Stimulated activated memory B cell treated with anti-CD40 and anti-IgM and Interleukin-4, amounts not matched to agents 10 μg/mL and 1 μg/mL and 100 μg/mL, for 72 hours (primary cell): Measurements from ENCODE around the gene SLC35F3.
"Not testable (repeated sequence)": the region's sequence is repeated elsewhere in the genome, so short reads cannot be mapped to it uniquely, and the experiment has no call there.

Experiments
- ATAC-seq: fragments of 150-1000 bp; cut with Tn5 transposase; 2 replicates; pipeline ENCODE4 v1.10.0; 2021
- H3K27ac Mint-ChIP-seq: one replicate; pipeline ENCODE4 v1.8.0; 2022; ENCODE audit warnings: mild to moderate bottlenecking, mixed read lengths
- H3K27me3 Mint-ChIP-seq: one replicate; pipeline ENCODE4 v1.8.0; 2022; ENCODE audit warnings: mixed read lengths
- H3K36me3 Mint-ChIP-seq: one replicate; pipeline ENCODE4 v1.8.0; 2022; ENCODE audit warnings: mixed read lengths
- H3K4me1 Mint-ChIP-seq: one replicate; pipeline ENCODE4 v1.8.0; 2022; ENCODE audit warnings: mixed read lengths
- H3K4me3 Mint-ChIP-seq: one replicate; pipeline ENCODE4 v1.8.0; 2022; ENCODE audit warnings: mild to moderate bottlenecking, moderate library complexity, mixed read lengths
- H3K9me3 Mint-ChIP-seq: one replicate; pipeline ENCODE4 v1.8.0; 2022; ENCODE audit warnings: mixed read lengths

SLC35F3 gene

DNA sequence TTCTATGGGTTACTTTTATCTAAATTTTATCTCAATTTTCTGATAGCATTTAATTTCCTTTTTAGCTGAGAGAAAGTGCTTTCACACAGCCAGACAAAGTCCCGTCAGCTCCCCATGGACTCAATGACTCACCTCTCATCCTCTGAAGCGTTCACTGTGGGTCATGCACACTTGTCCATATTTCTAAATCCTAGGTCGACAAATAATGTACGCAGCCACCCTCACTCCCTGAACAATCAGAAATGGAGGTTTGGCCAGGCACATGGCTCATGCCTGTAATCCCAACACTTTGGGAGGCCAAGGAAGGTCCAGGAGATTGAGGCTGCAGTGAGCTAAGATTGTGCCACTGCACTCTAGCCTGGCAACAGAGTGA, 426.4 kb downstream of the SLC35F3 start:
- peak overlapping the region; percentile 29 for H3K27ac Mint-ChIP-seq

DNA sequence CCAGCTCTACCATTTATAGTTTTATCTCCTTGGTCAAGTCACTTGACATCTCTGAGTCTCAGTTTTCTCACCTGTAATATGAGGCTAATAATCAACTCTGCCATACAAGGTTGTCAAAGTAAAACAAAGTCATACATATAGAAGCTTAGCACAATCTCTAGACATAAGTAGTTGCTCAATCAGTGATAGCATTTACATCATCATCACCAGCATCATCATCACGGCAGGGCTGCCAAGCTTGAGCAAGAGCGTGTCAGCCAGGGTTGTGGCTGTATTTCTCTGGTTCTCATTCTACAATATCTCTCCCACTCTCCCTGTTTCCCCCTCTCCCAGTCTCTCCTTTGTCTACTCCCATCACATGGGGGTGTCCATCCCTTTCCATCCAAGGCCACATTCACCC, 427.0 kb downstream of the SLC35F3 start:
- ATAC-seq, result no peak
- Mint-ChIP-seq H3K4me1 (peaks cover 18% of the 10 kb centered on the region), H3K9me3 (peaks cover 8% of the 10 kb centered on the region), H3K27me3 (peaks cover 23% of the 10 kb centered on the region), H3K36me3 (peaks cover 5% of the 10 kb centered on the region), H3K4me3 (no peak overlapping the region), H3K27ac (no peak overlapping the region)

More for the DNA sequence above, 426.4 kb downstream of the SLC35F3 start:
- no peak for ATAC-seq
- peaks cover 25% of the 10 kb centered on the region for H3K4me1 Mint-ChIP-seq
- H3K27me3 Mint-ChIP-seq, result peaks cover 30% of the 10 kb centered on the region
- peak overlapping the region; percentile 24 for H3K4me3 Mint-ChIP-seq
- peaks cover 5% of the 10 kb centered on the region for H3K36me3 Mint-ChIP-seq
- peaks cover 4% of the 10 kb centered on the region for H3K9me3 Mint-ChIP-seq

DNA sequence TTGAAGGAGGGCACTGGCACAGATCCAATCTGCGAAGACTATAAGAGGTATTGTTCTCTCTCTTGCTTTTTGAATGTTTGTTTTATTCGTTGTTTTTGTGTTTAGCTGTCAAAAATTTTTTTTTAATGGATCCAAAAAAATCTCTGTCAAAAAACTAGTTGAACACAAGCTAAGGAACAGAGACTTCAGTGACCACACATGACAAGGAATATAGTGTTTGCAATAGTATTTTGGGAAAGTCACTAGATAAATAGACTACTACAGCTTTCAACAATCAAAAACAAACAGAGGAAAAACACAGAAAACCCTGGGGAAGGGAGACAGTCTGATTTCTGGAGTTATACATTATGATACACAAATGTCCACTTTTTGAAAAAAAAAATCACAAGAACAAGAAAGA, 431.9 kb downstream of the SLC35F3 start:
- Mint-ChIP-seq H3K4me3 (no peak overlapping the region), H3K4me1 (no peaks in the 10 kb centered on the region), H3K36me3 (peaks cover 5% of the 10 kb centered on the region), H3K27me3 (peaks cover 21% of the 10 kb centered on the region), H3K27ac (no peak overlapping the region), H3K9me3 (peaks cover 23% of the 10 kb centered on the region)
- ATAC-seq, result no peak

DNA sequence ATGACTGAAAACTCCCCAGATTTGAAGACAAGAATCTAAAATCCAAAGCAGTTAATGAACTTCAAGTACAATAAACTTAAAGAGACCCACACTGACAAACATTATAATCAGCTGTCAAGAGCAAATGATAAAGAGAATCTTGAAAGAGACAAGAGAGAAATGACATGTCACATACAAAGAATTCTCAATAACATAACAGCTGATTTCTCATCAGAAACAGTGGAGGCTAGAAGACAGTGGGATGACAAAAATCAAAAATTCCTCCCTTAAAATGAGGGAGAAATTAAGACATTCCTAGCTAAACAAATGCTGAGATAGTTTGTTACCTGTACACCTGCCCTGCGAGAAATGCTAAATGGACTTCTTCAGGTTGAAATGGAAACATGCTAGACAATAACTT, 432.8 kb downstream of the SLC35F3 start:
- Mint-ChIP-seq H3K9me3 (peaks cover 20% of the 10 kb centered on the region), H3K27ac (no peak overlapping the region), H3K36me3 (peaks cover 5% of the 10 kb centered on the region), H3K4me1 (no peaks in the 10 kb centered on the region), H3K4me3 (no peak overlapping the region), H3K27me3 (peaks cover 13% of the 10 kb centered on the region)
- ATAC-seq, result no peak

DNA sequence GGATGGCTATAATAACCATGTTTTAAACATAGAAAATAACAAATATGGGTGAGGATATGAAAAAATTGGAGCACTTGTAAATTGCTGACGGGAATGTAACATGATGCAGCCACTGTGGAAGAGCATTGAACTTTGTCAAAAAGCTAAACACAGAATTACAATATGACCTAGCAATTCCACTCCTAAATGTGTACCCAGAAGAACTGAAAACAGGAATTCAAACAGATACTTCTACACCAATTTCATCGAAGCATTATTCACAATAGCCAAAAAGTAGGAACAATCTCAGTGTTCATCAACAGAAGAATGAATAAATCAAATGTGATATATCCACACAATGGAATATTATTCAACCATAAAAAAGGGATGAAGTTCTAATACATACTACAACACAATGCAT, 436.1 kb downstream of the SLC35F3 start:
- peaks cover 20% of the 10 kb centered on the region for H3K9me3 Mint-ChIP-seq
- no peaks in the 10 kb centered on the region for H3K27me3 Mint-ChIP-seq
- no peak for ATAC-seq
- no peak overlapping the region for H3K4me3 Mint-ChIP-seq
- no peaks in the 10 kb centered on the region for H3K4me1 Mint-ChIP-seq
- no peaks in the 10 kb centered on the region for H3K36me3 Mint-ChIP-seq
- H3K27ac Mint-ChIP-seq, result no peak overlapping the region

DNA sequence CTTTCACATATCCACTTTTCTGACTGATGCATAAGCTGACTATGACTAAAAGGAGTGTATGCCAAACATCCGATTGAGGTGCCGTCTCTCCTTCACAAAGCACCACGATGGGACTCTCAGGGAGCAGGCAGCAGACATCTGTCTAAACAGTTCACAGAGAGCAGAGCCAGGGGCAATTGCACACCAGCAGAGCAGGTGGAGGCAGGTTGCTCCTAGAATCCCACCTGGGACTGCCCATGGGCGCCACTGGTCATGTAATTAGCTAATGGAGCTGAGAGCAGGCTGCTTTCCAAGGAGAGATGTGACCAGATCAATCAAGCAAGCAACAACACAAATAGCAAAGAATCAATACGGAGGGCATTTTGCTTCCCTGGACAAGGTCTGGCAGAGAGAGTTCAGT, 438.3 kb downstream of the SLC35F3 start:
- H3K27me3 Mint-ChIP-seq, result peaks cover 15% of the 10 kb centered on the region
- no peak overlapping the region for H3K27ac Mint-ChIP-seq
- ATAC-seq, result no peak
- no peak overlapping the region for H3K4me3 Mint-ChIP-seq
- no peaks in the 10 kb centered on the region for H3K4me1 Mint-ChIP-seq
- peaks cover 8% of the 10 kb centered on the region for H3K9me3 Mint-ChIP-seq
- H3K36me3 Mint-ChIP-seq, result no peaks in the 10 kb centered on the region

DNA sequence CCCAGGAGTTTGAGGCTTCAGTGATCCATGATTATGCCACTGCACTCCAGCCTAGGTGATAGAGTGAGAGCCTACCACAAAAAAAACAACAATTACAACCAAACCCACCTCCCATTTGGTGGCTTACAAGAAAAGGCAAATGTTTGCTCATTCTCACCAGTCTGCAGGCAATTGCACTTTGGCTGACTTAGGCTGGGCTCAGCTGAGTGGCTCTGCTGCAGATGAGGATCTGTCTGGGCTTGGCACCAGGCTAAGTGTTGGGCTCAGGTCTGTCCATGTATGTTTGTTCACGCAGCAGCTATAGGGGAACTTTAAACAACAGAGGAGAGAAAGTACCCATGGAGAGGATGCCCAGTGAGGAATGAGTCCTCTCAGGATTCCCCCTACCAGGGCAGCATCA, 440.8 kb downstream of the SLC35F3 start:
- no peak for ATAC-seq
- H3K36me3 Mint-ChIP-seq, result no peaks in the 10 kb centered on the region

DNA sequence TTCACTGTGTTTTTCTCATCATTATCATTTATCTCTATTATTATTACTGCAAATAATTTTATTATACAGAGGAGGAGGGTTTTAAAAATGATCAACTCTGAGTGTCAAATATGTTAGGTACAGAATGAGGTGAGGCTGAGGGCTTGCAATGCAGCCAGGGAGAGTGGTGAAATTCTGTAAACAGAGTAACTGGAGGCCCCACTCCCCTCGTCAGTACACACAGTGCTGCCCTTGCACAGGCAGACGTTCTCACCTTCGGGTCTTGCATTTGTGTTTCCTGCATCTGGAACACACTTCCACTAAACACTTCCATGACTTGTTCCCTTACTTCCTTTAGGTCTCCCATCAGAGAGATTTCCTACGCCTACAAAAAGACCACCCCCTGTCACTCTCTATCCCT, 444.5 kb downstream of the SLC35F3 start:
- Mint-ChIP-seq H3K27ac (no peak overlapping the region), H3K9me3 (no peaks in the 10 kb centered on the region), H3K4me1 (no peaks in the 10 kb centered on the region), H3K27me3 (peaks cover 35% of the 10 kb centered on the region), H3K4me3 (no peak overlapping the region), H3K36me3 (no peaks in the 10 kb centered on the region)
- ATAC-seq, result no peak

More for the DNA sequence above, 440.8 kb downstream of the SLC35F3 start:
- Mint-ChIP-seq H3K27ac (no peak overlapping the region), H3K9me3 (peaks cover 6% of the 10 kb centered on the region), H3K4me1 (no peaks in the 10 kb centered on the region), H3K4me3 (no peak overlapping the region), H3K27me3 (peaks cover 34% of the 10 kb centered on the region)

DNA sequence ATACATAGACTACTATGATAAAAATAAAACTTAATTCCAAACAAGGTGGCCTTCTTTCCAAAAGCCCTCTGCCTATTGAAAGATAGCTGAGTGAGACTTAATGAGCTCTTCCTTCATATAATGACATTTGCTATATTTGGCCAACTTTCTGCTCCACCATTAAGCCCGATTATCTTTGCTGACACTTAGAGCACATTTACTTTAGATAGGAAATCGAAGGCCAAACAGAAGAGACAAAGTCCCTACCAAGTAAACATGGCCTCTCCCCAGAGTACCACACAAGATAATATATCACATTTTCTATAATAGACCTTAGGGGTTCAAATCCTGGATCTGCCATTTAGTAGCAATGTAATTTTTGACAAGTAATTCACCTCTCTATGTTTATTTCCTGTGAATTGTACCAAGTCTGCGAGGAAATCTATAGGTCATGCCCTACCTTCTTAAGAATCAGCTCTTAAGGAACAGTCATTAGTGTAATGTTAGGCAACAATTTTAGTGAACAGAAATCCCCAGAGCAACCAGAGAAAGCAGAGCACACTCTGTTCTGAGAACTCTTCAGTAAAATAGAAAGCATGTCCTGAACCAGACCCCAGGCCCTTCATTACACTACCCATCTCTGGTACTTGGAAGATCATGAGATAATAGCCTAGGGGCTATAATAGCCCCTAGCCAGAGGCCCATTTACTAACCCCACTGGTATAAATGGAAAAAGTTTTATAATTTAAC, 451.5 kb downstream of the SLC35F3 start:
- H3K36me3 Mint-ChIP-seq, result no peaks in the 10 kb centered on the region
- no peak for ATAC-seq

DNA sequence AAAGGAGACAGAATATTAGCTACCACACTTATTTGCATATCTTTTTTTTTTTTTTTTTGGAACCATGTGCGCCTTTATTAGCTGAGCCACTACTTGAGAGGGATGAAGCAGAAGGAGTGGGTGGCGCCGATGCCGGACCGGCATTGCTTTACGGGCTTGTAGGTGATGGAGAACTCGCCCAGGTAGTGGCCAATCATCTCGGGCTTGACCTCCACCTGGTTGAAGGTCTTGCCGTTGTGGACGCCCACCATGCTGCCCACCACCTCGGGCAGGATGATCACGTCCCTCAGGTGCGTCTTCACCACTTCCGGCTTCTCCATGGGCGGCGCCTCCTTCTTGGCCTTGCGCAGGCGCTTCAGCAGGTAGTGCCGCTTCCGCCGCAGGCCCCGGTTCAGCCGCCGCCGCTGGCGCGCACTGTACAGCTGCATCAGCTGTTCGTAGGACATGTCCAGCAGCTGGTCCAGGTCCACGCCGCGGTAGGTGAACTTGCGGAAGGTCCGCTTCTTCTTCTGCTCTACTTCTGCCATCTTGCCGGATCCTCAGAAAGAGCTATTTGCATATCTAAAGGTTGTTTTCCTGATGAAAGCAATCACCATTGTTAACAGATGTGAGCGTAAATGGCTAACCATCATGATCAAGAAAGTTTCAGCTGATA, 452.3 kb downstream of the SLC35F3 start:
- Mint-ChIP-seq H3K27ac (peak overlapping the region; percentile 87), H3K4me3 (peak overlapping the region; percentile 84)
- H3K9me3 Mint-ChIP-seq, H3K36me3 Mint-ChIP-seq, H3K4me1 Mint-ChIP-seq, H3K27me3 Mint-ChIP-seq: not testable (repeated sequence)
- ATAC-seq, result peak; percentile 59

More for the DNA sequence above, 451.5 kb downstream of the SLC35F3 start:
- no peaks in the 10 kb centered on the region for H3K27me3 Mint-ChIP-seq
- peaks cover 8% of the 10 kb centered on the region for H3K4me1 Mint-ChIP-seq
- peak overlapping the region; percentile 84 for H3K4me3 Mint-ChIP-seq
- peak overlapping the region; percentile 87 for H3K27ac Mint-ChIP-seq
- no peaks in the 10 kb centered on the region for H3K9me3 Mint-ChIP-seq

DNA sequence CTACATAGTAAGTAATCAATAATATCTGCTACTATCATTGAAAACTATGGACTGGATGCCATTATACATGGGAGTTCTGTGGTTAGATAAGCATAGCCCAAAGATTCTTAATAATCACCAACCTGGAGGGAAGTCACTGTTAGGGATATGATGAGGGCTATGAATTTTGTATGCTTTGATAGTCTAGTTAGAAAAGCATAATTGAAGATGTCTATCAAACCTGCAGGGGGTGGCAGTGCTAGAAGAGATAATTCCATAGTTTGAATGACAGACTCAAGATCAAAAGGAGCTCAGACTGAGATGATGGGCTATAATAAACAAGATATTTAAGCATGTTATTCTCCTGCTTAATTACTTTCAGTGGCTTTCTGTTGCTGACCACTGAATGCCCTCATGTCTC, 453.4 kb downstream of the SLC35F3 start:
- no peak for ATAC-seq
- H3K36me3 Mint-ChIP-seq, result no peaks in the 10 kb centered on the region
- H3K27ac Mint-ChIP-seq, result peak overlapping the region; percentile 87
- H3K9me3 Mint-ChIP-seq, result no peaks in the 10 kb centered on the region
- peak overlapping the region; percentile 64 for H3K4me3 Mint-ChIP-seq
- peaks cover 8% of the 10 kb centered on the region for H3K4me1 Mint-ChIP-seq
- no peaks in the 10 kb centered on the region for H3K27me3 Mint-ChIP-seq

DNA sequence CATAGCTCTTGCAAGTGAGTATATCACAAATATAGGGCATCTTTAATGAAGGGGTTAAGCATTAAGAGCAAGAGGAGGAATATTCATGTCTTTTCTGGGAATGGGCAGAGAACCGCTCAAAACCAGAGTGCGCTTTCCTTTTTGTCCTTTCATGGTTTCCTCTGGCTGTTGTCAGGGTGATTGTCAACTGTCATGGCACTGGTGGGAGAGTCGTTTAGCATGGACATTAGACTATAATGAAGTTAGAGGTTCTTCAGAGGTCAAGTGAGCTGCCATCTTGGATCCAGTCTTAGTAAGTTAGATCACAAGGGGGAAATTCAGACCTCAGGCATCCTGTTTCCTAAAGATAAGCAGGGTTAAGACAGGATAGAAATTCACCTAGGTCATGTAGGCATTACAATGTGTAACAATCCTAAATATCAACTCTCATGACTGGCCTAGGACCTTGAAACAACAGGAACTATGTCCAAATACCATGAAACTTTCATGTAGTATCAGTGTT, 456.7 kb downstream of the SLC35F3 start:
- no peak overlapping the region for H3K27ac Mint-ChIP-seq
- H3K4me3 Mint-ChIP-seq, result no peak overlapping the region
- no peaks in the 10 kb centered on the region for H3K27me3 Mint-ChIP-seq
- H3K36me3 Mint-ChIP-seq, result no peaks in the 10 kb centered on the region
- H3K9me3 Mint-ChIP-seq, result no peaks in the 10 kb centered on the region
- peaks cover 8% of the 10 kb centered on the region for H3K4me1 Mint-ChIP-seq
- no peak for ATAC-seq

DNA sequence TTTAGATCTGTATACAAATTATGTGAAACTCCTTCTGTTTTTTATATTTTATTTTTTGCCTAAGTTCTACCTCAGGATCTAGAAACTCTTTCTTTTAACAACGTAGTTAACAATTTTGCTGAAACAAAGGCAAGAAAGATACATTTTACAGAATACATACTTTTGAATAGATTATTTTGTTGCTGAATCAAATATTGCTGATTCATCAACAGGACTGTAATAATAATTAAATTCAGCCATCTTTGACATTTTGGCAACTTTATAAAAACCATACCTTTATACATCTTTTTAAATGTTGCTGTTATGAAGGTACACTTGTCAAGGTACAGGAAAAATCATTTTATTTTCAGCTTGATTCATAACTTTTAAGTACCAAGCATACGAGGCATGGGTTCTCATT, 458.1 kb downstream of the SLC35F3 start:
- H3K36me3 Mint-ChIP-seq, result no peaks in the 10 kb centered on the region
- ATAC-seq, result no peak

DNA sequence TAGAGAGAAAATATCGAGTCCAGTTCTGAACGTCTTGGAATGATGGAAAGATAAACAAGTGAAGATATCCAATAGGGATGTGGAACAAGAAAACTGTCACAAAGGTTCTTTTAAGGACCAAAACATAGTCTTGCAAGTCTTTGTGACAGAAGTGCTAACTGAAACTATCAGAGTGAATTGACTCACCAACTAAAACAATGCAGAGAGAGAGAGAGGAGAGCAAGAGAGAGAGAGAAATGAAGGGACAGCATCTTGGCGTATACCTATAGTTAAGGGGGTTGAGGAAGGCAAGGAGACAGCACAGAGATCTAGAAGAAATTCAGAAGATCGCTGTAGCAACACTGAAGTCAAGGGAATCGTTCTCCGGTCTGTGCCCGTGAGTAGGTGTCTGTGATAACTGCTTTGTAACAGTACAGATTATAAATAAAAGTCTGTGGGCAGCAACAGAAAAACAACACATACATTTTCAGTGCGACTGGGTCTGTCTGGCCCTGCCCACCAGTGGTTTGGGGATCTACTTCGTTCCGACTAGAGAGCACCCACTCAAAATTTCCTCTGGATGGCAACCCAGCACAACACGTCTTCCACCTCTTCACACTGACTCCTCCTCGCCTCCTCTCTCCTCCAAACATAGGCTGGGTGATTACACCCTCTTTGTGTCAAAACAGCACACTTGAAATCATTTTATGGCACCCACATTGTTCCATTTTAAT, 464.0 kb downstream of the SLC35F3 start:
- Mint-ChIP-seq H3K9me3 (no peaks in the 10 kb centered on the region), H3K27ac (peak overlapping the region; percentile 10), H3K4me3 (no peak overlapping the region), H3K27me3 (no peaks in the 10 kb centered on the region), H3K4me1 (peaks cover 9% of the 10 kb centered on the region), H3K36me3 (no peaks in the 10 kb centered on the region)
- no peak for ATAC-seq

More for the DNA sequence above, 458.1 kb downstream of the SLC35F3 start:
- no peak overlapping the region for H3K4me3 Mint-ChIP-seq
- no peak overlapping the region for H3K27ac Mint-ChIP-seq
- H3K4me1 Mint-ChIP-seq, result peaks cover 8% of the 10 kb centered on the region
- no peaks in the 10 kb centered on the region for H3K9me3 Mint-ChIP-seq
- no peaks in the 10 kb centered on the region for H3K27me3 Mint-ChIP-seq

DNA sequence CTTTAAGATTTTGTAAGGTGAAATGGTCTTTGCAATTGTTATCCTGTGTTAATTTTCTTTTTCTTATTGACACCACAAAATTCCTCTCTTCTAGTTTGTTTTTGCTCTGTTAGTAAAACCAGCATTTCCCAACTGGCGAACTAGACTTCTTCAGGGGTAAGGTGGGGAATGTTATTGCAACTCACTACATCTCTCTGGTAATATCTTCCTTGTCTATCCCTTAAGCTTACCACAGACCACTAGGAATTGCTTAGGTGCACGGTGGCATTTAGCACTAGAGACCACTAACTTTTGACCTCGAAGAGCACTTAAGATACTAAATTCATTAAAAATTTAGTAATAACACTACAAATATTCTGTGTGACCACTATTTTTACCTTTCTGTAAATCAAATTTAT, 464.6 kb downstream of the SLC35F3 start:
- Mint-ChIP-seq H3K27me3 (no peaks in the 10 kb centered on the region), H3K9me3 (no peaks in the 10 kb centered on the region), H3K27ac (peak overlapping the region; percentile 10), H3K4me3 (no peak overlapping the region), H3K36me3 (no peaks in the 10 kb centered on the region), H3K4me1 (peaks cover 12% of the 10 kb centered on the region)
- ATAC-seq, result no peak
